SHP77 treated with DMSO at 0.1 percent for 48 hours (cell line): ENCODE results near the gene ZNF26.
"Not testable (repeated sequence)": the region's sequence is repeated elsewhere in the genome, so short reads cannot be mapped to it uniquely, and the experiment has no call there.

Experiments
- DNase-seq: peaks from one replicate; lab custom pipeline; 2025; lab: John Stamatoyannopoulos, UW

Gene ZNF26

GRCh38 chr12:132956011-132956788, 30.0 kb upstream of the ZNF26 start, which contains the start of gene ZNF605:
Gene ZNF605, minus strand, starts transcription at chr12:132956306. Its CDS starts 10,671 bp downstream, at chr12:132945635.
- peak; percentile 90 for DNase-seq

- not testable (repeated sequence) for DNase-seq
Observed at GRCh38 chr12:132961790-132962189, 24.4 kb upstream of the ZNF26 start.

GRCh38 chr12:132963947-132964346, 22.2 kb upstream of the ZNF26 start:
- DNase-seq = not testable (repeated sequence)

GRCh38 chr12:132965796-132966195, 20.4 kb upstream of the ZNF26 start:
- no peak for DNase-seq

GRCh38 chr12:132966676-132967415, 19.3 kb upstream of the ZNF26 start:
- DNase-seq = no peak

GRCh38 chr12:132967736-132968135, 18.4 kb upstream of the ZNF26 start:
- no peak for DNase-seq

- DNase-seq = no peak
Observed at GRCh38 chr12:132972374-132972773, 13.8 kb upstream of the ZNF26 start.

GRCh38 chr12:132976870-132977269, 9.3 kb upstream of the ZNF26 start:
- DNase-seq = not testable (repeated sequence)

GRCh38 chr12:132986885-132987225, 688 bp downstream of the ZNF26 start:
- no peak for DNase-seq

- DNase-seq = no peak
Observed at GRCh38 chr12:132998741-132999140, 12.6 kb downstream of the ZNF26 start.

GRCh38 chr12:133010657-133011297, 24.6 kb downstream of the ZNF26 start:
- DNase-seq = no peak

GRCh38 chr12:133023566-133023965, 37.4 kb downstream of the ZNF26 start:
- DNase-seq = no peak

GRCh38 chr12:133026996-133027395, 40.8 kb downstream of the ZNF26 start:
- DNase-seq = no peak

GRCh38 chr12:133037207-133038005, 51.2 kb downstream of the ZNF26 start, which contains the start of gene ZNF84:
Gene ZNF84, plus strand, starts transcription at chr12:133037509. Its CDS starts 3,959 bp downstream, at chr12:133041468.
- peak; percentile 95 for DNase-seq

- no peak for DNase-seq
Observed at GRCh38 chr12:133038118-133038709, 52.0 kb downstream of the ZNF26 start.

- DNase-seq = no peak
Observed at GRCh38 chr12:133046698-133047097, 60.5 kb downstream of the ZNF26 start.

- no peak for DNase-seq
Observed at GRCh38 chr12:133057446-133057845, 71.3 kb downstream of the ZNF26 start.

- DNase-seq = no peak
Observed at GRCh38 chr12:133058203-133059113, 72.3 kb downstream of the ZNF26 start.

- DNase-seq = no peak
Observed at GRCh38 chr12:133061954-133062353, 75.8 kb downstream of the ZNF26 start.

- DNase-seq = no peak
Observed at GRCh38 chr12:133063556-133063955, 77.4 kb downstream of the ZNF26 start.
